Testis (tissue), 2 donors: ENCODE data around the gene NPIPA3.

Experiments
- CTCF ChIP-seq, 3 experiments: fragments of 450-650 bp in 2 of 3; fragments of 200-600 bp in 1 of 3; sonication (generic) in 1 of 3; IDR thresholded peaks; one replicate each; pipeline ENCODE4 v1.5.1; 2016 to 2019; ENCODE audit warnings: antibody characterized with exemption in 3 of 3, mild to moderate bottlenecking in 2 of 3, moderate library complexity in 1 of 3
- POLR2A ChIP-seq: fragments of 450-650 bp; IDR thresholded peaks from one replicate; pipeline ENCODE4 v1.6.1; 2017; ENCODE audit warnings: antibody characterized with exemption, mild to moderate bottlenecking, moderate library complexity

GRCh38 chr16:14658063-14658462 lies 45.1 kb upstream of the NPIPA3 start:
- no peak for TF ChIP-seq CTCF (IDR thresholded peaks at IDR 0.05)
- no peak for TF ChIP-seq POLR2A
